Measurements from ENCODE around the gene NPFFR1.
"Not testable (repeated sequence)": the region's sequence is repeated elsewhere in the genome, so short reads cannot be mapped to it uniquely, and the experiment has no call there.

The NPFFR1 gene

DNA sequence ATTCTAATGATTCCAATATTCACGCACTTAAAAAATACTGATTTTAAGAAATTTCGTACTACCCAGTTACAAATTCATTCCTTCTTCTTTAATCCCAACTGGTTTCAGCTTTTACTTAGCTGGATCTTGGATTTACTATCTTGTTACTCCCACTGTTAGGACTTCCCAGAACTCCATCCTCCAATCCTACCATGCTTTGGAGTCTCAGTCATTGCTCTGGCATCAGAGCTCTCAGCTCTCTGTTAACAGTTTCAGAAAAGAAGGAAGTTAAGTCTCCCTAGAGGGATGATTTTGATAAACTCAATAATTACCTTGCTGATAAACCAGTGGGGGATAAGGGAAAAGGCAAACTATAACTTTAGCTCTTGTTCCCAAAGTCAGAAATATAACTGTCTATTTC, 60.1 kb downstream of the NPFFR1 start:
- Histone ChIP-seq H3K9ac (ENCODE audit: insufficient read length) (no peak overlapping the region), H3K4me3 (no peak overlapping the region), H3K27ac (no peak overlapping the region), H3K9me3 (ENCODE audit: low read depth, low read length) (no peaks in the 10 kb centered on the region), H3K36me3 (ENCODE audit: insufficient read depth, low read length) (peaks cover 32% of the 10 kb centered on the region)
- TF ChIP-seq EZH2 (IDR thresholded peaks at IDR 0.05) (no peak), POLR2AphosphoS5 (IDR thresholded peaks at IDR 0.05; ENCODE audit: borderline replicate concordance, low read depth, low read length) (no peak), FOXP2 (optimal IDR thresholded peaks at IDR 0.05; ENCODE audit: control extremely low read depth, extremely low read length, insufficient read depth) (no peak)
- no peak for DNase-seq (ENCODE audit: low read depth, low spot score)

DNA sequence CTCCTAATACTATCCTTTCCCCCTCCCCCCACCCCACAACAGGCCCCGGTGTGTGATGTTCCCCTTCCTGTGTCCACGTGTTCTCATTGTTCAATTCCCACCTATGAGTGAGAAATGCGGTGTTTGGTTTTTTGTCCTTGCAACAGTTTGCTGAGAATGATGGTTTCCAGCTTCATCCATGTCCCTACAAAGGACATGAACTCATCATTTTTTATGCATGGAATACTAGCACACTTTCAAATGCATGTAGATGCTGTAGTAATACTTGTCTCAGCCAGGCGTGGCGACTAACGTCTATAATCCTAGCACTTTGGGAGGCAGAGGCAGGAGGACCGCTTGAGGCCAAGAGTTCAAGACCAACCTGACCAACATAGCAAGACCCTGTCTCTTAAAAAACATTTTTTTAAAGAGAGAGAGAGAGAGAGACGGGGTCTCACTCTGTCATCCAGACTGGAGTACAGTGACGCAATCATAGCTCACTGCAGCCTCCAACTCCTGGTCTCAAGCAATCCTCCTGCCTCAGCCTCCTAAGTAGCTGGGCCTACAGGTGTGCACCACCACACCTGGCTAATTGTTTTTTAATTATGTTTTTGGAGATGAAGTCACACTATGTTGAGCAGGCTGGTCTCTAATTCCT, 60.9 kb downstream of the NPFFR1 start:
- not testable (repeated sequence) for H3K9me3 ChIP-seq (ENCODE audit: low read depth, low read length); H3K9ac ChIP-seq (ENCODE audit: insufficient read length); H3K4me3 ChIP-seq; DNase-seq (ENCODE audit: low read depth, low spot score); H3K27ac ChIP-seq
- H3K36me3 ChIP-seq (ENCODE audit: insufficient read depth, low read length) = peaks cover 32% of the 10 kb centered on the region

DNA sequence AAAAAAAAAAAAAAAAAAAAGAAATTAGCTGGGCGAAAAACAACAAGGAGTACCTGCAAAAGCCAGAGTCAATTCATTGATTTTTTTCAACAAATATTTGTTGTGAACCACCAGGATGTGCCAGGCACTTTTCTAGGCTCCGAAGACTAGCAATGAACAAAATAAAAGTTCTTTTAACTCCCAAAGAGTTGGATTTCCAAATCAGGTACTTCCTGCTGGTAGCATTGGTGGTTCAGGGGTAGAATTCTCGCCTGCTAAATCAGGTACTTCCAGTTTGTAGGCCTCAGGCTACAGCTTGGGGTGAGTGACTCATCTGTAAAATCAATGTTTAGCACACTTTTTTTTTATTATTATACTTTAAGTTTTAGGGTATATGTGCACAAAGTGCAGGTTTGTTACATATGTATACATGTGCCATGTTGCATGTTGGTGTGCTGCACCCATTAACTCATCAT, 61.4 kb downstream of the NPFFR1 start:
- no peak overlapping the region for H3K4me3 ChIP-seq
- no peaks in the 10 kb centered on the region for H3K9me3 ChIP-seq (ENCODE audit: low read depth, low read length)
- H3K27ac ChIP-seq = no peak overlapping the region
- peaks cover 35% of the 10 kb centered on the region for H3K36me3 ChIP-seq (ENCODE audit: insufficient read depth, low read length)
- DNase-seq (ENCODE audit: low read depth, low spot score) = no peak
- no peak for TF ChIP-seq FOXP2 (optimal IDR thresholded peaks at IDR 0.05; ENCODE audit: control extremely low read depth, extremely low read length, insufficient read depth)
- no peak for TF ChIP-seq EZH2 (IDR thresholded peaks at IDR 0.05)
- TF ChIP-seq POLR2AphosphoS5 (IDR thresholded peaks at IDR 0.05; ENCODE audit: borderline replicate concordance, low read depth, low read length) = no peak
- no peak overlapping the region for H3K9ac ChIP-seq (ENCODE audit: insufficient read length)

DNA sequence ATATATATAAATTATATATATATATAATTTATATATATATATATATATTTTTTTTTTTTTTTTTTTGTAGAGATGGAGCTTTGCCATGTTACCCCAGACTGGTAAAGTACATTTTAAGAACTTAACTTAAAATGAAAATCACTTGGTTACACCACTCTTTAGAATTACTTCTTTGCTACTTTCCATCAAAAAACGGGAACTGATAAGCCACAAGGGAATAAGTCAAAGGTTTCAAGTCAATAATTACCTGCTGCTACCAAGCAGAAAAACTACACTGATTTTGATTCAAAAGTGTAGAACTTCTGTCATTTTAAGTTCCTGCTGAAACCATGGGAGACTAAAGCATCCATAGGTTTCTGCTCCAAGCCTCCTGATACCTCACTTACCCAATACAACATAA, 62.8 kb downstream of the NPFFR1 start:
- H3K9me3 ChIP-seq (ENCODE audit: low read depth, low read length) = no peaks in the 10 kb centered on the region
- DNase-seq (ENCODE audit: low read depth, low spot score) = no peak
- H3K27ac ChIP-seq = no peak overlapping the region
- no peak overlapping the region for H3K9ac ChIP-seq (ENCODE audit: insufficient read length)
- peaks cover 34% of the 10 kb centered on the region for H3K36me3 ChIP-seq (ENCODE audit: insufficient read depth, low read length)
- no peak overlapping the region for H3K4me3 ChIP-seq
- TF ChIP-seq EZH2 (IDR thresholded peaks at IDR 0.05) = no peak
- no peak for TF ChIP-seq POLR2AphosphoS5 (IDR thresholded peaks at IDR 0.05; ENCODE audit: borderline replicate concordance, low read depth, low read length)
- TF ChIP-seq FOXP2 (optimal IDR thresholded peaks at IDR 0.05; ENCODE audit: control extremely low read depth, extremely low read length, insufficient read depth) = no peak

DNA sequence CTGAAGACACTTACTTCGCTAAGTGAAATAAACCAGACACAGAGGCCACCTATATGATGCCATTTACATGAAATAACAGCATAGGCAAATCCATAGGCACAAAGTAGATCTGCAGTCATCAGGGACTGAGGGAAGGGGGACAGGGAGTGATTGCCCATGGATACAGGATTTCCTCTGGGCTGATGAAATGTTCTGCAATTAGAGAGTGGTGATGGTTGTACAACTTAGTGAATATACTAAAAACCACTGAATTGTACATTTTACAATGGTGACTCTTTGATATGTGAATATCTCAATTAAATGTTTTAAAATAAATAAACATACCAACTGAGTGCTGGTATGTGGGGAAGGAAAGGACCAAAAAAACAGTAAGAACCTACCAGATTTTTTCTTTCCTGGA, 70.9 kb downstream of the NPFFR1 start:
- Histone ChIP-seq H3K9ac (ENCODE audit: insufficient read length) (no peak overlapping the region), H3K27ac (peak overlapping the region; percentile 64; the same call in 1 of the 2 replicates), H3K36me3 (ENCODE audit: insufficient read depth, low read length) (peaks cover 68% of the 10 kb centered on the region), H3K9me3 (ENCODE audit: low read depth, low read length) (no peaks in the 10 kb centered on the region), H3K4me3 (no peak overlapping the region)
- TF ChIP-seq FOXP2 (optimal IDR thresholded peaks at IDR 0.05; ENCODE audit: control extremely low read depth, extremely low read length, insufficient read depth) = no peak
- TF ChIP-seq POLR2AphosphoS5 (IDR thresholded peaks at IDR 0.05; ENCODE audit: borderline replicate concordance, low read depth, low read length) = no peak
- no peak for TF ChIP-seq EZH2 (IDR thresholded peaks at IDR 0.05)
- no peak for DNase-seq (ENCODE audit: low read depth, low spot score)

DNA sequence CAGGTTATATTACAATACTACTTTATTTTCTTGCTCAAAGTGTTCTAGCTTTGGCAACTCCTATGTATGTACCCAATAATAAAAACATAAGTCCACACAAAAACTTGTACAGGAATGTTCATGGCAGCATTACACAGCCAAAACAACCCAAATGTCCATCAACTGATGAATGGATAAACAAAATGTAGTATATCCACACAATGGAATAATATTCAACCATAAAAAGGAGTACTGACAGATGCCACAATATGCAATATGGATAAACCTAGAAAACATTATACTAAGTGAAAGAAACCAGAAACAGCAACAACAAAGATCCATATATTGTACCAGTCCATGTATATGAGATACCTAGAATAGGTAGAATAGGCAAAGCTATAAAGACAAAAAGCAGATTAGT, 71.5 kb downstream of the NPFFR1 start:
- peak overlapping the region; percentile 19; the same call in 1 of the 2 replicates for H3K27ac ChIP-seq
- no peak overlapping the region for H3K4me3 ChIP-seq
- H3K36me3 ChIP-seq (ENCODE audit: insufficient read depth, low read length) = peaks cover 62% of the 10 kb centered on the region
- TF ChIP-seq EZH2 (IDR thresholded peaks at IDR 0.05) (no peak), FOXP2 (optimal IDR thresholded peaks at IDR 0.05; ENCODE audit: control extremely low read depth, extremely low read length, insufficient read depth) (no peak), POLR2AphosphoS5 (IDR thresholded peaks at IDR 0.05; ENCODE audit: borderline replicate concordance, low read depth, low read length) (no peak)
- H3K9ac ChIP-seq (ENCODE audit: insufficient read length) = no peak overlapping the region
- no peak for DNase-seq (ENCODE audit: low read depth, low spot score)
- H3K9me3 ChIP-seq (ENCODE audit: low read depth, low read length) = no peaks in the 10 kb centered on the region

DNA sequence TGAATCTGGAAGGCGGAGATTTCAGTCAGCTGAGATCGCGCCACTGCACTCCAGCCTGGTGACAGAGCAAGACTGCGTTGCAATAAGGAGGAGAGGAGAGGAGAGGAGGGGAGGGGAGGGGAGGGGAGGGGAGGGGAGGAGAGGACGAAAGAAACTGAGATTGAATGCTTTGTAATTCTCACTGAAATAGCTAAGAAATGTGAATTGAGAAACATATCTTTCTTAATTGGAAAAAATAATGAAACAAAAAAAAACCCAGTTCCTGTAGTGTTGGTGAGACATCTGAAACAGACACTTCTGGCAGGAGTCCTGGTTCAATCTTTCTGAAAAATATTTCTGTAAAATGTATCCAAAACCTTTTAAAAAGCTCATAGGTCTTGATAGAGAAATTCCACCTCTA, 77.0 kb downstream of the NPFFR1 start:
- H3K9me3 ChIP-seq (ENCODE audit: low read depth, low read length) = no peaks in the 10 kb centered on the region
- H3K36me3 ChIP-seq (ENCODE audit: insufficient read depth, low read length) = peaks cover 59% of the 10 kb centered on the region
- H3K4me3 ChIP-seq = no peak overlapping the region
- H3K9ac ChIP-seq (ENCODE audit: insufficient read length) = no peak overlapping the region
- TF ChIP-seq POLR2AphosphoS5 (IDR thresholded peaks at IDR 0.05; ENCODE audit: borderline replicate concordance, low read depth, low read length) (no peak), EZH2 (IDR thresholded peaks at IDR 0.05) (no peak)
- no peak overlapping the region for H3K27ac ChIP-seq
- DNase-seq (ENCODE audit: low read depth, low spot score) = no peak

DNA sequence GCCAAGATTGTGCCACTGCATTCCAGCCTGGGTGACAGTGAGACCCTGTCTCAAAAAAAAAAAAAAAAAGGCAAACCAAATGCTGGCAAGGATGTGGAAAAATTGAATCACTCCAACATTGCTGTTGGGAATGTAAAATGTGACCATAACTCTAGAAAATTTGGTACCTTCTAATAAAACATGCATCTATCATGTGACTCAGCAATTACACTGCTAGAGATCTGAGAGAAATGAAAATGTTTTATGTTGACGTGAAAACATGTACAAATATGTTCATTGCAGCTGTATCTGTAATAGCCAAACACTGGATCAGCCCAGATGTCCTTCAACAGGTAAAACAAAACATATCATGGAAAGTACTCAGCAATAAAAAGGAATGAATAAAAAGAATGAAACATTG, 82.7 kb downstream of the NPFFR1 start:
- TF ChIP-seq POLR2AphosphoS5 (IDR thresholded peaks at IDR 0.05; ENCODE audit: borderline replicate concordance, low read depth, low read length) (no peak), FOXP2 (optimal IDR thresholded peaks at IDR 0.05; ENCODE audit: control extremely low read depth, extremely low read length, insufficient read depth) (no peak), EZH2 (IDR thresholded peaks at IDR 0.05) (no peak)
- DNase-seq (ENCODE audit: low read depth, low spot score) = no peak
- Histone ChIP-seq H3K4me3 (no peak overlapping the region), H3K27ac (no peak overlapping the region), H3K9me3 (ENCODE audit: low read depth, low read length) (no peaks in the 10 kb centered on the region), H3K9ac (ENCODE audit: insufficient read length) (no peak overlapping the region), H3K36me3 (ENCODE audit: insufficient read depth, low read length) (peaks cover 70% of the 10 kb centered on the region)
